MM.1S (cell line): ENCODE results near the gene C1orf21.

ENCODE experiments used
- CTCF ChIP-seq: fragments of 300-600 bp; sonication (generic); IDR thresholded peaks from 2 replicates; pipeline ENCODE4 v1.5.1; 2016; ENCODE audit warnings: antibody characterized with exemption, low read length, mixed read lengths
- EZH2 ChIP-seq: fragments of 300-600 bp; sonication (generic); optimal IDR thresholded peaks from 2 replicates; pipeline ENCODE3; 2017; ENCODE audit warnings: low read depth, mild to moderate bottlenecking, antibody characterized with exemption, low read length, mixed read lengths

- TF ChIP-seq CTCF: no peak
- TF ChIP-seq EZH2: no peak
These were observed 77.9 kb downstream of the C1orf21 start for GRCh38 chr1:184464757-184465156.
